ENCODE results near the gene CPT1C.
"Not testable (repeated sequence)": the region's sequence is repeated elsewhere in the genome, so short reads cannot be mapped to it uniquely, and the experiment has no call there.

Gene CPT1C

GRCh38 chr19:49712397-49712859 lies 21.5 kb downstream of the CPT1C start:
- no peak for DNase-seq

DNA sequence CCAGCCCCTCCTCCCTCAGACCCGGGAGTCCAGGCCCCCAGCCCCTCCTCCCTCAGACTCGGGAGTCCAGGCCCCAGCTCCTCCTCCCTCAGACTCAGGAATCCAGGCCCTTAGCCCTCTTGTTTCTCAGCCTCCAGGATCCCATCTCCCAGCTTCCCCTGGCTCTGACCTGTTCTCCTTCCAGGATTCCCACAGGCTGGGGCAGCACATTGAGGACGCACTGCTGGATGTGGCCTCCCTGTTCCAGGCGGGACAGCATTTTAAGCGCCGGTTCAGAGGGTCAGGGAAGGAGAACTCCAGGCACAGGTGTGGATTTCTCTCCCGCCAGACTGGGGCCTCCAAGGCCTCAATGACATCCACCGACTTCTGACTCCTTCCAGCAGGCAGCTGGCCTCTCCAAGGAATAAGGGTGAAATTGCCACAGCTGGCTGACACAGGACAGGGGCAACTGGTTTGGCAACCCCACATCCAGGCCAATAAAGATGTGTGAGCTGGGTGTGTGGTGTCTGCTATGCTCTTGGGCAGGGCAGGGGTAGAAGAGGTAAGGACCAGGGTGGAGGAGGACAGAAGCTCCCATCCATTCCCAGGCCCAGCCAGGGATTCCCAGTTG lies 22.4 kb downstream of the CPT1C start:
- DNase-seq = no peak

- DNase-seq = no peak
Observed at GRCh38 chr19:49716154-49716553, 25.2 kb downstream of the CPT1C start.

DNA sequence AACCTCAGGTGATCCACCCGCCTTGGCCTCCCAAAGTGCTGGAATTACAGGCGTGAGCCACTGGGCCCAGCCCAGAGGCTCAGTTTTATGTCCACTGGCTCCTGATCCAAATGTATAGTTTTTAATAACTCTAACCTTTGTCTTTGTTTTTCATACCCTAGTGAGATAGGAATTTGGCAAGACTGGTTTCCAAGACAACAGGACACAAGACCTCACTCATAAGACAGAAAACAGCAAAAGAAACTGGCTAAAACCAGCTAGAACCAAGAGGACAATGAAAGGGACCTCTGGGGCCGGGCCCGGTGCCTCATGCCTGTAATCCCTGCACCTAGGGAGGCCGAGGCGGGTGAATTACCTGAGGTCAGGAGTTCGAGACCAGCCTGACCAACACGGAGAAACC lies 27.6 kb downstream of the CPT1C start:
- no peak for DNase-seq

DNA sequence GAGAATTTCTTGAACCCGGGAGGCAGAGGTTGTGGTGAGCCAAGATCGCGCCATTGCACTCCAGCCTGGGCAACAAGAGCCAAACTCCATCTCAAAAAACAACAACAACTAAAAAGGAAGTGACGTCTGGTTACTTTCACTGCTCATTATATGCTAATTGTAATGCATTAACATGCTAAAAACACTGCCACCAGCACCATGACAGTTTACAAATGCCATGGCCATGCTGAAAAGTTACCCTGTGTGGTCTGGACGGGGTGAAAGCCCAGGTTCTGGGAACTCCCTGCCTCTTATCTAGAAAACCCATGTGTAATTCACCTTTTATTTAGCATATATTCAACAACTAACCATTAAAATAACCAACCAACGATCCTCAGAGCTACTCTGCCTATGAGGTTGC lies 28.1 kb downstream of the CPT1C start:
- DNase-seq = no peak

GRCh38 chr19:49719420-49719819 lies 28.5 kb downstream of the CPT1C start:
- not testable (repeated sequence) for DNase-seq

GRCh38 chr19:49727217-49728030 lies 36.5 kb downstream of the CPT1C start:
- no peak for DNase-seq

- DNase-seq = no peak
Observed at GRCh38 chr19:49730166-49730565, 39.2 kb downstream of the CPT1C start.

GRCh38 chr19:49738268-49738667 lies 47.4 kb downstream of the CPT1C start:
- no peak for DNase-seq

- no peak for DNase-seq
Observed at GRCh38 chr19:49739098-49739497, 48.2 kb downstream of the CPT1C start.

DNA sequence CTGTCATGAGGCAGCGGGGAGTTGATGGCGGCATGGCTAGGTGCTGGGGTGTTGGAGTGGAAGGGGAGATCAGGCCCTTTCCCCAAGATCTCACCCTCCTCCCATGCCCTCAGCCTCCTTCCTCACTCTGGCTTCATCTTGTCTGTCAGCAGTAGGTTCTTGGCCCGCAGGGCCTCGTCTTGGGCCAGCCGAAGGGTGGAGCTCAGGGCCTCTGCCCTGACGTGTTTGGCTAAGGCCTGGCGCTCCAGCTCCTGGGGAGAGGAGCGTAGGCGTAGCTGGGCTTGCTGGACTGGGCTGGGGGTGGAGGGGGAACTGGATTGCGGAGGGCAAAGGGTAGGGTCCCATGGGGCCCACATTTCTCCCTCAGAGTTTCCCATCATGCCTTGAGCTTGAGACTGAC lies 49.0 kb downstream of the CPT1C start:
- DNase-seq = no peak

GRCh38 chr19:49741210-49741844 lies 50.4 kb downstream of the CPT1C start:
- no peak for DNase-seq

GRCh38 chr19:49744946-49745381 lies 54.0 kb downstream of the CPT1C start:
- no peak for DNase-seq

GRCh38 chr19:49746206-49746958 lies 55.5 kb downstream of the CPT1C start:
- peak; percentile 63 for DNase-seq

GRCh38 chr19:49749055-49749716 lies 58.3 kb downstream of the CPT1C start:
- DNase-seq = no peak

DNA sequence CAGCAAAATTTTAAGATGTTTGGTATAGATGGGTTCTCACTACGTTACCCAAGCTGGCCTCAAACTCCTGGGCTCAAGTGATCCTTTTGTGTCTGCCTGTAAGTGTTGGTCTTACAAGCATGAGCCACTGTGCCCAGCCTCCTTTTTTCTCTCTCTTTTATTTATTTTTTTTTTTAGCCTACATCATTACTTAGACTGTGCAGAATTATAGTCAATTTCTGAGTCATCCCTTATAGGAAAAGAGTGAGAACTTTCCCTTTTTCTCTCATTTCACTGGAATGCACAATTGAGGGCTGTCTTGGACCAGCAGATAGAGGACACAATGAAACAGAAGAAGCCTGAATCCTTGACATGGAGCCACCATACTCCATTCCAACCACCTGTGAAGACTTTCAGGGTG lies 58.9 kb downstream of the CPT1C start:
- DNase-seq = no peak

- DNase-seq = no peak
Observed at GRCh38 chr19:49752701-49753100, 61.8 kb downstream of the CPT1C start.

GRCh38 chr19:49755956-49756355 lies 65.0 kb downstream of the CPT1C start:
- DNase-seq = no peak

GRCh38 chr19:49758292-49758691 lies 67.4 kb downstream of the CPT1C start:
- DNase-seq = no peak

DNA sequence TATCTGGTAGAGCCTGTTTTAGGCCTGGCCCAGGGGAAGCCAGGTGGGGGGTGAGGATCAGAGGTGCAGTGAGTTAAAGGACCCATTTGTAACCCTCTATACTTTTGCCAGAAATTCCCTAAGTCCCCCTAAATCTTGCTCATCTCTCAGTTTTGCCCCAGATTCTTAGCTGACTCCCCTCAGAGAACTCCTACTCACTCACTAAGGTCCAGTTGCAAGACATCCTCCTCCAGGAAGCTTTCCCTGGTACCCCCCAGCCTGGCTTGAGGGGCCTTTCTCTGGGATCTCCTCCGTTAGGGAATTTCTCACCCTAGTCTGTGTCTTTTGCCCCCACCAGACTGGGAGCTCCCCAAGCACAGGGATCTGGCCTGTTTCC lies 70.3 kb downstream of the CPT1C start:
- no peak for DNase-seq

GRCh38 chr19:49761625-49762311 lies 70.9 kb downstream of the CPT1C start:
- DNase-seq = no peak

DNA sequence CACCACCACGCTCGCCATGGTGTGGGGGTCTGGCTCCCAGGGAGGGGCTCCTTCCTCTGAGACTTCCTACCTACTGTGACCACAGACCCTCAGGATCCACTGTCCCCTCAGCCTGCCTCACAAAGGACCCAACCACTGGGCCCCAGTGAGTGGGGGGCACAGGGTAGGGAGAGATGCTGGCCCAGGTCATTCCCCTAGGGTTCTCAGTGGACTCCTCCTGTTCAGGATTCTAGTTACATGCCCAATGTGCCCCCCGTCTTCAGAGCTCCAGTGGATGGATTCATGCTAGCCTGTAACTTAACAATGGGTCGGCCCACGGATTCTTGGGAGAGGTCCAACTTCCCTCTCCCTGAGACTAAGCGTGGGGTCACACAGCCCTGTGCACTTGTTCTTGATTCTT lies 72.3 kb downstream of the CPT1C start, which contains the start of gene TSKS:
TSKS (minus strand) TSS at position 77 of the 400 bp plus-strand sequence; CDS start at position 18, 59 bp downstream.
- no peak for DNase-seq

Measured in CD4-positive, alpha-beta T cell treated with Interleukin-12 subunit alpha and Interleukin-12 subunit beta, for 1 hour (primary cell).